Fibroblast of lung (primary cell): ENCODE results near the gene NFYA. TPM values are rescaled to one million over a fixed set of nuclear protein-coding genes. Genes with fewer than 3 reads are reported as not detected.
A peak's percentile ranks its signal among the peaks of the same experiment; 100 is the strongest.

Experiments
- DNase-seq, 2 donors: peaks; one replicate each; pipeline versions ENCODE4 v3.0.0 to v3.0.0-alpha.2; 2010; ENCODE audit warnings: low read depth in 2 of 2
- H2AFZ ChIP-seq: 2 replicates; pipeline ENCODE4 v1.5.1; 2012; ENCODE audit warnings: low read length, control low read depth, inconsistent platforms
- H3K27ac ChIP-seq: 2 replicates; pipeline ENCODE4 v1.5.1; 2011; ENCODE audit warnings: low read length, control low read depth; ENCODE audit not compliant: insufficient read depth
- H3K27me3 ChIP-seq: 2 replicates; pipeline ENCODE4 v1.5.1; 2011; ENCODE audit warnings: mild to moderate bottlenecking, low read length; ENCODE audit not compliant: control insufficient read depth, insufficient read depth
- H3K36me3 ChIP-seq: 2 replicates; pipeline ENCODE4 v1.5.1; 2011; ENCODE audit warnings: low read length; ENCODE audit not compliant: control insufficient read depth, insufficient read depth
- H3K4me1 ChIP-seq: 2 replicates; pipeline ENCODE4 v1.5.1; 2011; ENCODE audit warnings: low read length; ENCODE audit not compliant: control insufficient read depth, insufficient read depth; ENCODE audit errors: extremely low read depth
- H3K4me2 ChIP-seq: 2 replicates; pipeline ENCODE4 v1.5.1; 2011; ENCODE audit warnings: low read length, control low read depth; ENCODE audit not compliant: insufficient read depth; ENCODE audit errors: extremely low read depth
- H3K4me3 ChIP-seq, 4 experiments: fragments of 200-600 bp in 1 of 4; sonication (generic) in 1 of 4; replicated peaks in 1 of 4; 2 replicates each; pipeline ENCODE4 v1.5.1; 2011 to 2016; ENCODE audit warnings: low read length in 4 of 4, low read depth in 3 of 4, mild to moderate bottlenecking in 3 of 4, control low read depth in 2 of 4, inconsistent platforms in 1 of 4, mixed read lengths in 1 of 4; ENCODE audit not compliant: insufficient read depth in 1 of 4; ENCODE audit errors: control extremely low read depth in 1 of 4
- H3K79me2 ChIP-seq: 2 replicates; pipeline ENCODE4 v1.5.1; 2012; ENCODE audit warnings: mild to moderate bottlenecking, low read length, inconsistent platforms; ENCODE audit not compliant: control insufficient read depth, insufficient read depth
- H3K9ac ChIP-seq: 2 replicates; pipeline ENCODE4 v1.5.1; 2011; ENCODE audit warnings: mild to moderate bottlenecking, low read length, control low read depth; ENCODE audit not compliant: insufficient read depth
- H3K9me3 ChIP-seq: 2 replicates; pipeline ENCODE4 v1.5.1; 2012; ENCODE audit warnings: low read depth, low read length; ENCODE audit not compliant: control insufficient read depth, insufficient read depth
- H4K20me1 ChIP-seq: 2 replicates; pipeline ENCODE4 v1.5.1; 2011; ENCODE audit warnings: low read length; ENCODE audit not compliant: control insufficient read depth, insufficient read depth; ENCODE audit errors: extremely low read depth
- EZH2 ChIP-seq: IDR thresholded peaks from 2 replicates; pipeline ENCODE4 v1.5.1; 2012; ENCODE audit warnings: low read length, control low read depth, mild to moderate bottlenecking; ENCODE audit errors: missing control alignments
- polyA plus RNA-seq, 2 donors: library from polyadenylated mRNA; depleted of rRNA in 1 of 2; stranded (reverse) in 1 of 2; unstranded in 1 of 2; fragments of >200 nt; gene quantifications; 2 replicates each; pipeline ENCODE4 v1.2.1, GENCODE V29; 2011 to 2012; ENCODE audit warnings: missing spikeins in 1 of 2
- total RNA-seq: library from RNA; depleted of rRNA; stranded (reverse); fragments of >200 nt; gene quantifications from 2 replicates; pipeline ENCODE4 v1.2.1, GENCODE V29; 2014
- TF ChIP-seq, protein P1 (sequence below), 2 donors: IDR thresholded peaks in 1 of 2; conservative IDR thresholded peaks in 1 of 2; 1 replicate in 1 of 2; 2 replicates in 1 of 2; pipeline ENCODE4 v1.5.1; 2011 to 2012; ENCODE audit warnings: low read length in 2 of 2, control low read depth in 1 of 2, inconsistent platforms in 1 of 2, low read depth in 1 of 2, mild to moderate bottlenecking in 1 of 2

NFYA gene
- total and polyA plus RNA-seq, 2 donors (not counting 1 experiment from before 2014, with no cell fraction given): 6.9 to 14.9 TPM

DNA sequence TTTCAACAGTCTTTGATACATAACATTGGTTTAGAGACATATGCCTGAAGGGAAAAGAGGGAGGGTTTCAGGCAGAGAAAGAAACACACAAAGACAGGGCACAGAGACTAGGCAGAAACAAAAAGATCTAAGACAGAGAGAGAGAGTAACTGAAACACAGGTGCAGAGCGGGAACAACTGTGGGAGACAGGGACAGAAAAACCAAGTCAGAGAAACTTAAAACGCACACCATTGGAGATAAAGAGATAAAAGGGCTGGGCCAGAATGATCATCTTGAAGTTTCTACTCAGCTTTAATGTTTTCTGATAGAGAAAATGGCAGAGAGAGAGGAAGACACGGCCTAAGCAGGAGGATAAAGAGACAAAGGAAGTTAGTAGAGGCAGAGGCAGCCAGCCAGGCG, 45.5 kb upstream of the NFYA start:
- no peak for DNase-seq
- peak overlapping the region; percentile 78 for H3K4me2 ChIP-seq
- H3K4me1 ChIP-seq: peaks cover 6% of the 10 kb centered on the region
- no peaks in the 10 kb centered on the region for H3K79me2 ChIP-seq
- no peak overlapping the region for H3K27ac ChIP-seq
- H3K27me3 ChIP-seq: no peaks in the 10 kb centered on the region
- no peaks in the 10 kb centered on the region for H3K36me3 ChIP-seq
- no peak for TF ChIP-seq EZH2
- TF ChIP-seq, protein P1, sequence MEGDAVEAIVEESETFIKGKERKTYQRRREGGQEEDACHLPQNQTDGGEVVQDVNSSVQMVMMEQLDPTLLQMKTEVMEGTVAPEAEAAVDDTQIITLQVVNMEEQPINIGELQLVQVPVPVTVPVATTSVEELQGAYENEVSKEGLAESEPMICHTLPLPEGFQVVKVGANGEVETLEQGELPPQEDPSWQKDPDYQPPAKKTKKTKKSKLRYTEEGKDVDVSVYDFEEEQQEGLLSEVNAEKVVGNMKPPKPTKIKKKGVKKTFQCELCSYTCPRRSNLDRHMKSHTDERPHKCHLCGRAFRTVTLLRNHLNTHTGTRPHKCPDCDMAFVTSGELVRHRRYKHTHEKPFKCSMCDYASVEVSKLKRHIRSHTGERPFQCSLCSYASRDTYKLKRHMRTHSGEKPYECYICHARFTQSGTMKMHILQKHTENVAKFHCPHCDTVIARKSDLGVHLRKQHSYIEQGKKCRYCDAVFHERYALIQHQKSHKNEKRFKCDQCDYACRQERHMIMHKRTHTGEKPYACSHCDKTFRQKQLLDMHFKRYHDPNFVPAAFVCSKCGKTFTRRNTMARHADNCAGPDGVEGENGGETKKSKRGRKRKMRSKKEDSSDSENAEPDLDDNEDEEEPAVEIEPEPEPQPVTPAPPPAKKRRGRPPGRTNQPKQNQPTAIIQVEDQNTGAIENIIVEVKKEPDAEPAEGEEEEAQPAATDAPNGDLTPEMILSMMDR (conservative IDR thresholded peaks at IDR 0.05 in 1 of 2, IDR thresholded peaks at IDR 0.05 in 1 of 2; ENCODE audit: low read depth in 1 of 2, low read length in 2 of 2): no peak
- no peaks in the 10 kb centered on the region for H3K9me3 ChIP-seq
- peak overlapping the region; percentile 90 for H2AFZ ChIP-seq
- H3K4me3 ChIP-seq: peak overlapping the region in 3 of 4 experiments; percentile 43 to 66 (median 56)
- H3K9ac ChIP-seq: no peak overlapping the region
- H4K20me1 ChIP-seq: no peaks in the 10 kb centered on the region

DNA sequence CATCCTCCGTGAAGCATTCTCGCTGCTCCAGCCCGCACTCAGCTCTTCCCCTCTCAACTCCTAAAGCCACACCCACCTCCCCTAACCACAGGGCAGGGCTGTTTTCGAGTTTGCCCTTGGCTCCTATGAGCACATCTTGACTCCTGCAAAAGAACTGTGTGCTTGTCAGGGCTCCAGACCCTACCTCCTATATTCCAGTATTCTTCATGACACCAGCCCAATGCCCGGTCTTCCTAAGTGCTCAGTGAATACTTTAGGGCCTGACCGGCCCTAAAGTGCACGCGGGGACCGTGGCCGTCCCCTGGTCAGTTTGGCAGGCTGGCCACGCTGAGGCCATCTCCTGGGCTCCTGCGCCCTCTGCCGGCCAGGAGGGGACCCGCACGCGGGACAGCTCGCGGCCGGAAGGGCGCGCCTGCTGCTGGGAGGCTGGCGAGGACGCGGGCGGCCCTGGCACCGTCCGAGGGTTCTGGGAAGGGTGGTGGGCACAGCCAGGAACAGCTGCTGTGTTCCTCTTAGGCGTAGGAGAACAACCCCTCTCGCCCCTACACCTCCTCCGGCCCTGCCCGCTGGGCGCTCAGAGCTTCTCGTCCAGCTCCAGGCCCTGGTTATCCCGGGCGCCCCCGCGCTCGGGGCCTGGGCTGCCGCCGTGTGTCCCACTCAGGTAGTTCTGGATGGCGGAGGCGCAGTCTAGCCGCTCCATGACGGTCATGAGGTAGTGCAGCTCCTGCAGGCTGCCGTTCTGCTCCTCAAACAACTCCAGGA, 44.8 kb upstream of the NFYA start:
- H3K4me2 ChIP-seq: peak overlapping the region; percentile 89
- peak; percentile 64 to 71 for DNase-seq
- H3K4me1 ChIP-seq: peaks cover 6% of the 10 kb centered on the region
- peak overlapping the region; percentile 33 to 66 (median 52) for H3K4me3 ChIP-seq
- H3K27ac ChIP-seq: no peak overlapping the region
- TF ChIP-seq EZH2: no peak
- TF ChIP-seq, protein P1 (conservative IDR thresholded peaks at IDR 0.05 in 1 of 2, IDR thresholded peaks at IDR 0.05 in 1 of 2; ENCODE audit: low read depth in 1 of 2, low read length in 2 of 2): peak; percentile 69 to 96
- H3K27me3 ChIP-seq: no peaks in the 10 kb centered on the region
- H3K36me3 ChIP-seq: no peaks in the 10 kb centered on the region
- H3K9ac ChIP-seq: peak overlapping the region; percentile 26
- H3K9me3 ChIP-seq: no peaks in the 10 kb centered on the region
- H4K20me1 ChIP-seq: no peaks in the 10 kb centered on the region
- H2AFZ ChIP-seq: peak overlapping the region; percentile 90
- H3K79me2 ChIP-seq: no peaks in the 10 kb centered on the region

DNA sequence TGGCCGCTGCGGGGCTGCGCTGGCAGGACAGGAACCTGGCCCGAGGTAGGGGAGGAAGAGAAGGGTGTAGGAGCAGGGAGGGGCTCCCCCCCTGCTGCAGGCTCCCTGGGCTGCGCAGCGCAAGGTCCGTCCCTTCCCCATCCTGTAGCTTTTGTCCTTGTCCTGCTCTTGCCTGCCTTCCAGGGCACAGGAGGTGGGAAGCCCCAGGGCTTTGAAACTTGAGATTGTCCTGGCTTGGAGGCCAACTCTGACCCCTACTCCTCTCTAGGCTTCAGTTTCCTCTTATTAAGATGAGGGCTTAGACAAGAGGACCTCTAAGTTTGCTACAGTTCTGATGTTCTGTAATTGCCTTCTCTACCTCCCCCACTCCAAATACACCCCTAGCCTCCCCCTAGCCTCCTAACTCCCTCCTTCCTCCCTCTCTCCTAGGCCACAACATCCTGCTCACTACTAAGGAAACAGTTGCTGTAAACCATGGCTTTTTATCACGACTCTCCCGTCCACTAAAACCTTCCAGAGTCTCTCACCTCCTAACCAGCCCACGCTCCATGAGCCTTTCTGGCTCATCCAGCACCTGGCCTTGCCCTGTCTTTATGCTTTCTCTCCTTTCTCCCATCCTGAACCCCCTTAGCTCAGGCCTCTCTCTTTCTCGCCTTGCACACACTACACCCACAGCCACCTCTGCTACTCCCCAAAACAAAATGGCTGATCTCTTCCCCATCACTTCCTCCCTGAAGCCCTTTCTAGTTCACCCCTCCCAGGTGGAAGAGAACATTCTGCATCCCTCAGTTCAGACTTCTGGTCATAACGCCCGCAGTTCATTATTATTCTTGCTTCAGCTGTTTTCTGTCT, 44.0 kb upstream of the NFYA start:
- no peaks in the 10 kb centered on the region for H4K20me1 ChIP-seq
- H2AFZ ChIP-seq: peak overlapping the region; percentile 90
- H3K4me2 ChIP-seq: peak overlapping the region; percentile 89
- TF ChIP-seq EZH2: no peak
- TF ChIP-seq, protein P1 (conservative IDR thresholded peaks at IDR 0.05 in 1 of 2, IDR thresholded peaks at IDR 0.05 in 1 of 2; ENCODE audit: low read depth in 1 of 2, low read length in 2 of 2): no peak
- H3K9ac ChIP-seq: peak overlapping the region; percentile 26
- no peaks in the 10 kb centered on the region for H3K36me3 ChIP-seq
- H3K9me3 ChIP-seq: no peaks in the 10 kb centered on the region
- peak in 1 of 2 donors; percentile 9 for DNase-seq
- peak overlapping the region in 3 of 4 experiments; percentile 33 to 56 (median 53) for H3K4me3 ChIP-seq
- H3K27me3 ChIP-seq: no peaks in the 10 kb centered on the region
- no peaks in the 10 kb centered on the region for H3K79me2 ChIP-seq
- H3K27ac ChIP-seq: no peak overlapping the region
- peaks cover 6% of the 10 kb centered on the region for H3K4me1 ChIP-seq
